Stimulated activated CD8-positive, alpha-beta memory T cell treated with anti-CD3 and anti-CD28 coated beads, Interleukin-7, amount 100 ng/mL, for 24 hours (primary cell): Measurements from ENCODE around the gene POTEF.
"Not testable (repeated sequence)": the region's sequence is repeated elsewhere in the genome, so short reads cannot be mapped to it uniquely, and the experiment has no call there.

ENCODE experiments used
- DNase-seq: peaks from one replicate; pipeline ENCODE4 v3.0.0-alpha.2; 2020; ENCODE audit warnings: low read depth

Gene POTEF

GRCh38 chr2:130127726-130128125 is 1.3 kb downstream of the POTEF start:
- not testable (repeated sequence) for DNase-seq

GRCh38 chr2:130120924-130121323 is 8.1 kb downstream of the POTEF start:
- DNase-seq: not testable (repeated sequence)

GRCh38 chr2:130102597-130103363 is 26.2 kb downstream of the POTEF start:
- DNase-seq: not testable (repeated sequence)

GRCh38 chr2:130062645-130063044 is 66.4 kb downstream of the POTEF start:
- not testable (repeated sequence) for DNase-seq

- DNase-seq: not testable (repeated sequence)
Observed at GRCh38 chr2:130059982-130060381, 69.0 kb downstream of the POTEF start.

GRCh38 chr2:130056336-130056735 is 72.7 kb downstream of the POTEF start:
- DNase-seq: not testable (repeated sequence)

GRCh38 chr2:130053217-130053911 is 75.7 kb downstream of the POTEF start:
- DNase-seq: not testable (repeated sequence)

GRCh38 chr2:130052376-130052775 is 76.6 kb downstream of the POTEF start:
- not testable (repeated sequence) for DNase-seq

- DNase-seq: not testable (repeated sequence)
Observed at GRCh38 chr2:130048422-130048821, 80.6 kb downstream of the POTEF start.

- not testable (repeated sequence) for DNase-seq
Observed at GRCh38 chr2:130038265-130038603, 90.8 kb downstream of the POTEF start.

GRCh38 chr2:130025931-130026330 is 103.1 kb downstream of the POTEF start:
- DNase-seq: not testable (repeated sequence)
